NCI-H2107 treated with DMSO at 0.1 percent for 48 hours (cell line): ENCODE results near the gene SLX9.
"Not testable (repeated sequence)": the region's sequence is repeated elsewhere in the genome, so short reads cannot be mapped to it uniquely, and the experiment has no call there.

ENCODE experiments used
- DNase-seq: peaks from one replicate; lab custom pipeline; 2025; ENCODE audit not compliant: unreplicated experiment; lab: John Stamatoyannopoulos, UW

SLX9 gene

GRCh38 chr21:44914176-44914874 is 25.5 kb upstream of the SLX9 start:
- DNase-seq: no peak

DNA sequence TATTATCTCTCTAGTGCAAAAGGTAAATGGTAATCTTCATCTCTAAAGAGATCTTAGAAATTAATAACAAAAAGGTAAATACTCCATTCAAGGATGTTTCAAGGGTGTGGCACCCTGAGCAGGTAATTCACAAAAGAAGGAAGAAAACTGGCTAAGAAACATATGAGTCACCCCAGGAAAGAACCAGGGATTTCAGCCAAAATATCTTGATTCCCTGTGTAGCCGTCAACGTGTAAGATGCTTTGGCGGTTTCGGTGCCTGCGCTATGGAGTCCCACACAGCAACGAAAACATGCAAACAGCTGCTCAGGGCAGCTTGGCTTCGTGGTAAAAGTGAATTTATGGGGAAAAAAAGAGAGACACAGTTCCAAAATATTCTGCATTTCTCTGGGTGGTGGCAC is 22.9 kb upstream of the SLX9 start:
- no peak for DNase-seq

GRCh38 chr21:44917446-44918106 is 22.3 kb upstream of the SLX9 start:
- no peak for DNase-seq

GRCh38 chr21:44918107-44918470 is 21.7 kb upstream of the SLX9 start:
- DNase-seq: no peak

DNA sequence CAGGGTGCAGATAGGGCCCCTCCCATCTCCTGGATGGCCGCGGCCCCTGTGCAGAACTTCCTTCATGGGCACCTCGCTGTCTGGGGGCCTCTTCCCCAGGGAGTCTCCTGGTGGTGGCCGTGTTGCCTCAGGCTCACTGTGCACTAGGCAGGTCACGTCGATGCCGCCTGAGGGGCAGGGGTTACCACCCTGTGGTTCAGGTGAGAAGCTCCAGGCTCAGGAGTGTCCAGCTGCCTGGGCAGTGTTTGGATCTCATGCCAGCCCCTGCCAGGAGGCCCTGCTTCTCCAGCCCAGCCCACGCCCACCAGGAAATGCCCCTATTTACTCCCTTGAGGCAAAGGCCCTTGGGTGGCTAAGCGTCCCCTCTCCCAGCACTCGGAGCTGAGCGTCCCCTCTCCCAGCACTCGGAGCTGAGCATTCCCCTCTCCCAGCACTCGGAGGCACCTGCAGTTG is 21.2 kb upstream of the SLX9 start:
- no peak for DNase-seq

GRCh38 chr21:44919111-44919912 is 20.5 kb upstream of the SLX9 start:
- DNase-seq: no peak

- DNase-seq: no peak
Observed at GRCh38 chr21:44919913-44920693, 19.7 kb upstream of the SLX9 start.

- DNase-seq: no peak
Observed at GRCh38 chr21:44920694-44921604, 18.9 kb upstream of the SLX9 start, which contains the start of gene ITGB2. Gene ITGB2 (minus strand): TSS chr21:44920899. CDS start chr21:44910782, 10,117 bp downstream.

DNA sequence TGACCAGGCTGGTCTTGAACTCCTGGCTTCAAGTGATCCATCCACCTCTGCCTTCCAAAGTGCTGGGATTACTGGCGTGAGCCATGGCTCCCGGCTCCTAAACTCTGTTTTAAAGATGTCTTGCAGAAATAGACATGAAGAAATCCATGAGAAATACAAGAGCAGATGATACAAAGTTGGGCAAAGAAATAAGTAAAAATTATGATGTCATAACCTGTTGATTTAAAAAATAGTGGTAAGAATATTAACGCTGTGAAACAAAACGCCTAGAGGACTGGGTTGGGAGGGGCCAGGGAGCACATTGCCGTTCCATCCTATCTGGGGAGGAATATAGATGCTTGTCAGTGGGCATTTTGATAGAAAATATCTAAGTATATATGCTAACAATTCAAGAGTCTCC is 17.9 kb upstream of the SLX9 start:
- DNase-seq: no peak

- DNase-seq: no peak
Observed at GRCh38 chr21:44923480-44924084, 16.2 kb upstream of the SLX9 start.

- DNase-seq: no peak
Observed at GRCh38 chr21:44924606-44925377, 15.0 kb upstream of the SLX9 start.

DNA sequence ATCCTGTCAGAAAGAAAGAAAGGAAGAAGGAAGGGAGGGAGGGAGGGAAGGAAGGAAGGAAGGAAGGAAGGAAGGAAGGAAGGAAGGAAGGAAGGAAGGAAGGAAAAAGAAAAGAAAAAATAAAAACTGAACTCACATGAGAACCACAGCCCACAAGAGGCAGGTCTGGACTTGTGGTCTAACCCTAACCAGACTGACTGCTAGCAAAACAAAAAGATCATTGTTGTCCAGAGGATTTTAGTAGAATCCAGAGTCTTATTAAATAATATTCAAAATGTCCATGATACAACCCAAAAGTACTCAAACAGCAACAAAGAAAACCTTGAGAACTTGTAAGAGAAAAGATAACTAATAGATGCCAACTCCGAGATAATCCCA is 14.5 kb upstream of the SLX9 start:
- no peak for DNase-seq

DNA sequence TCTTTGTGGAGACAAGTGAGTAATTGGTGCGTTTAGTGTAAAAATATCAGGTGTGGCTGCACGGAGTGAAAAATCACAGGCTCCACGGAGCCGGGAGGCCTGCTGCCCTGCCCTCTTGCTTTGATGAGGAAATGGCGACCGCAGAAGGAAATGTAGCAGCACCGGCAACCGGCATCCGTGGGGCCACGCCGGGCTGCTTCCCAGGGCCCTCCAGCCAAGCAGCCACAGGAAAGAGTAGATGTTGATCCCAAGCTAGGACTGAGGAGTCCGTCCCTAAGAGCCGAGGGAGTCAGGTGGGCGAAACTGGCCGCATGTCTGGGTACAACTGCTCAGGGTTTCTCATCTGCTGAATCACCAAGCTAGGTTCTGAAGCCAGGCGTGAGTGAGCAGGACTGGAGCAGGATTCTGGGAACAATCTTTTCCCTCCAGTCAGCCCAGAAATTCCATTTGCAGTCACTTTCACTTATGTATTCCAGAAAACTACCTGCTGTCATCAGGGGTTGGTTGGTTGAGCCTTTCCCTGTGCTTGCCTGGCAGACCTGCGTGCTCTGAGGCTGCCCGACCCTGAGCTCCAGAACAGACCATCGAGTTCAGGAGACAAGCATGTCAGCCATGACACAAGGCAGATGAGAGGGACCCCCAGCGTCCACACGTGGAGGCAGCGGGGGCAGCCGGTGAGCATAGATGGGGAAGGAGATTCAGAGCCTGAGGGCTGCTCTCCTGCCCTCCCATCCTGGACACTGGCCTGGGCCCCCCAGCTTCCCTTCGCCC is 13.3 kb upstream of the SLX9 start:
- no peak for DNase-seq

GRCh38 chr21:44927259-44927586 is 12.6 kb upstream of the SLX9 start:
- DNase-seq: no peak

- DNase-seq: no peak
Observed at GRCh38 chr21:44927587-44928461, 12.0 kb upstream of the SLX9 start.

- DNase-seq: not testable (repeated sequence)
Observed at GRCh38 chr21:44928500-44929241, 11.2 kb upstream of the SLX9 start.
